ENCODE measurements around the gene ZDHHC3.

The ZDHHC3 gene

GRCh38 chr3:44894485-44894884, 81.5 kb downstream of the ZDHHC3 start:
- TF ChIP-seq EGR1 (IDR thresholded peaks at IDR 0.05) (no peak), YY1 (IDR thresholded peaks at IDR 0.05; ENCODE audit: low read depth) (no peak), CREB1 (IDR thresholded peaks at IDR 0.05; ENCODE audit: low read depth) (no peak), ZBTB7A (IDR thresholded peaks at IDR 0.05; ENCODE audit: low read depth) (no peak)

DNA sequence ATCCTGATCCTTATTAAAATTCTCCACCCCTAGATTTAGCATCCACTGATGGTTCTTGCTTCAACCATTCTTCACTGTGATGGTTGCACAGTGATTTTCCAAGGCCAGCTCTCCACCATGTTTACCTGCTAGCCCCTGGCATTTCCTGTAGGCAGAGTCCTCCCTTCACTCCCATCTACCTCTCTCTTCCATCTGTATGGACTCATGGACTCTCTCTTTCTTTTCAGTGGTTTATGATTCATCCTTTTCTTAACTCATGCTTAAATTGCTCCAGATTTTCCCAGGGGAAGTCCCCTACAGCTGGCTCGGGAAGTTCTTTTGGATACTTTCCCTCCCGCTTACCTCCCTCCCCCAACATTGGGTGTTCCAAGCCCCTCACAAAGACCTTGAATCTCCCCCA, 82.9 kb downstream of the ZDHHC3 start:
- TF ChIP-seq TAF1 (IDR thresholded peaks at IDR 0.05; ENCODE audit: low read depth): no peak

DNA sequence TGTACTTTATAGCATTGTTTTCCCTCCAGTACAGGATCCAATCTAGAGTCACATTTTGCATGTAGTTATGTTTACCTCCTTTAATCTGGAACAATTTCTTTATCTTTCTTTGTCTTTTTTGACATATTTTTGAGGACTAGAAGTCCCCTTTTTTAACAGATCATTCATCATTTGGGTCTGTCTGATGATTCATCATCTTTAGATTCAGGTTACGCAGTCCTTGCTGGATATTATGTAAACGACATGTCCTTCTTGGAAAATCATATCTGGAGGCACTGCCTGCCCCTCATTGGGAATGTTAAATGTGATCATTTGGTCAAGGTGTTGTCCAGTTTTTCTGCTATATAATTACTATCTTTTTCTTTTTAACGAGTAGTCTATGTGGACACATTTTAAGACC, 83.3 kb downstream of the ZDHHC3 start:
- TF ChIP-seq EGR1 (IDR thresholded peaks at IDR 0.05) (no peak), FOXM1 (IDR thresholded peaks at IDR 0.05; ENCODE audit: borderline replicate concordance, low read depth) (no peak), CREB1 (IDR thresholded peaks at IDR 0.05; ENCODE audit: low read depth) (no peak), EP300 (IDR thresholded peaks at IDR 0.05; ENCODE audit: borderline replicate concordance) (no peak), TCF12 (IDR thresholded peaks at IDR 0.05; ENCODE audit: low read depth) (no peak), YY1 (IDR thresholded peaks at IDR 0.05; ENCODE audit: low read depth) (no peak), NFIC (IDR thresholded peaks at IDR 0.05) (no peak), CEBPB (IDR thresholded peaks at IDR 0.05) (no peak), RAD21 (IDR thresholded peaks at IDR 0.05; ENCODE audit: low read depth) (no peak), MAX (IDR thresholded peaks at IDR 0.05) (no peak), TAF1 (IDR thresholded peaks at IDR 0.05; ENCODE audit: low read depth) (no peak), TEAD4 (IDR thresholded peaks at IDR 0.05) (no peak), ZBTB7A (IDR thresholded peaks at IDR 0.05; ENCODE audit: low read depth) (no peak), REST (IDR thresholded peaks at IDR 0.05; ENCODE audit: low read depth) (no peak)
- TF ChIP-seq, protein P1, sequence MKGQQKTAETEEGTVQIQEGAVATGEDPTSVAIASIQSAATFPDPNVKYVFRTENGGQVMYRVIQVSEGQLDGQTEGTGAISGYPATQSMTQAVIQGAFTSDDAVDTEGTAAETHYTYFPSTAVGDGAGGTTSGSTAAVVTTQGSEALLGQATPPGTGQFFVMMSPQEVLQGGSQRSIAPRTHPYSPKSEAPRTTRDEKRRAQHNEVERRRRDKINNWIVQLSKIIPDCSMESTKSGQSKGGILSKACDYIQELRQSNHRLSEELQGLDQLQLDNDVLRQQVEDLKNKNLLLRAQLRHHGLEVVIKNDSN (IDR thresholded peaks at IDR 0.05): no peak

DNA sequence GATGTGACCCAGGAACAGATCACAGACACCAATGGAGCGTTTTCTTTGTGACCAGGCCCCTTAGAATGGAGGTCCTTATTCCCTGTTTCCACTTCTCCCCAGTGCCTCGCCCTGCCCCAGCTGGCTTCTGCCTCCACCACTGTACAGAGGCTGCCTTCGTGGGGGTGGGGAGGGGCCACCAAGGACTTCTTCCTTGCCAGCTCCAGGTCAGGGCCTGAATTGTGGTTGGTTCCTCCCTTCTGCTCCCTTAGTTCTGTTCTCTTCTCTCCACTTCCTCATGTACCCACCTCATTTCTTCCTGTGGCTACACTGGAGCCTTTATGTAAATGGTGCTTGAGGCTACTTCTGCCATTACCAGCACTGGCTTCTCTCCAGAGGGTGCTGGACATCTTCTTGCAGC, 85.1 kb downstream of the ZDHHC3 start:
- no peak for TF ChIP-seq FOXM1 (IDR thresholded peaks at IDR 0.05; ENCODE audit: borderline replicate concordance, low read depth)
- TF ChIP-seq, protein P1 (IDR thresholded peaks at IDR 0.05): no peak
- TF ChIP-seq TAF1 (IDR thresholded peaks at IDR 0.05; ENCODE audit: low read depth): no peak
- no peak for TF ChIP-seq EGR1 (IDR thresholded peaks at IDR 0.05)
- no peak for TF ChIP-seq RAD21 (IDR thresholded peaks at IDR 0.05; ENCODE audit: low read depth)
- TF ChIP-seq TEAD4 (IDR thresholded peaks at IDR 0.05): no peak
- no peak for TF ChIP-seq REST (IDR thresholded peaks at IDR 0.05; ENCODE audit: low read depth)
- TF ChIP-seq CREB1 (IDR thresholded peaks at IDR 0.05; ENCODE audit: low read depth): no peak
- no peak for TF ChIP-seq EP300 (IDR thresholded peaks at IDR 0.05; ENCODE audit: borderline replicate concordance)
- no peak for TF ChIP-seq MAX (IDR thresholded peaks at IDR 0.05)
- TF ChIP-seq TCF12 (IDR thresholded peaks at IDR 0.05; ENCODE audit: low read depth): no peak
- TF ChIP-seq YY1 (IDR thresholded peaks at IDR 0.05; ENCODE audit: low read depth): no peak
- TF ChIP-seq NFIC (IDR thresholded peaks at IDR 0.05): no peak

DNA sequence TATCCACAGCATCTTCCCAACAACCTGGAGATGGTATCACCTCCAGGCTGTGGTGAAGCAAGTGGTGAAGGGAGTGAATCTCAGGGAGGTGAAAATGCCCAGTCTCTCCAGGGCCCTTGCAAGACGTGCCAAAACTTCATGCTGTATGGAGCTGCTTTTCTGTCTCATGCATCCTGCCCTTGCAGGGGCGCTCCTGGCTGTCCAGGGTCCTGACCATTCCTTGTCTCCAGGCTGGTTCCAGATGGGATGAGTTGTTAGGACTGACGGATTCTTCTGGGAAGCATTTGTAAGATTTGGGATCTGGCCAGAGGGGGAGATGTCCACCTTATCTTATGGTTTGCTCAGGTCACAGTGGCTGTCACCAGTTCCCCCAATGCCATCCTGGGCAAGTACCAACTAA, 85.7 kb downstream of the ZDHHC3 start:
- peak; percentile 82 for TF ChIP-seq REST (IDR thresholded peaks at IDR 0.05; ENCODE audit: low read depth)
- no peak for TF ChIP-seq FOXM1 (IDR thresholded peaks at IDR 0.05; ENCODE audit: borderline replicate concordance, low read depth)

All from Ishikawa (cell line).